T follicular helper cell (primary cell): ENCODE results near the gene OLIG2.

ENCODE experiments used
- DNase-seq: peaks from one replicate; pipeline ENCODE4 v3.0.0-alpha.2; 2020; ENCODE audit warnings: low read depth

Gene OLIG2

GRCh38 chr21:33064623-33065390, 39.1 kb downstream of the OLIG2 start:
- no peak for DNase-seq

- no peak for DNase-seq
Measured at GRCh38 chr21:33067043-33067442, 41.3 kb downstream of the OLIG2 start.

- no peak for DNase-seq
Measured at GRCh38 chr21:33067457-33067856, 41.7 kb downstream of the OLIG2 start.

DNA sequence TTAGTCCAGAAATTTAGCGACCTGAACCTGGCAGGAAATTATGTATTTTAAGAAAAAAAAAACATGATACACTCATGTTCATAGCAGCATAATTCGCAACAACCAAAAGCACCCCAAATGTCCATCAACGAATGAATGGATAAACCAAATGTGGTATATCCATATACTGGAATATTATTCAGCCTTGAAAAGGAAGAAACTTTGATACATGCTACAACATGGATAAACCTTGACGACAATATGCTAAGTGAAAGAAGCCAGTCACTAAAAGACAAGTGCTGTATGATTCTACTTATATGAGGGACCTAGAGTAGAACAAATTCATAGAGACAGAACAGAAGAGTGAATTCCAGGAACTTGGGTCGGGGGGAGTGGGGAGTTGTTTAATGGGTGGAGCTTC, 43.5 kb downstream of the OLIG2 start:
- no peak for DNase-seq

DNA sequence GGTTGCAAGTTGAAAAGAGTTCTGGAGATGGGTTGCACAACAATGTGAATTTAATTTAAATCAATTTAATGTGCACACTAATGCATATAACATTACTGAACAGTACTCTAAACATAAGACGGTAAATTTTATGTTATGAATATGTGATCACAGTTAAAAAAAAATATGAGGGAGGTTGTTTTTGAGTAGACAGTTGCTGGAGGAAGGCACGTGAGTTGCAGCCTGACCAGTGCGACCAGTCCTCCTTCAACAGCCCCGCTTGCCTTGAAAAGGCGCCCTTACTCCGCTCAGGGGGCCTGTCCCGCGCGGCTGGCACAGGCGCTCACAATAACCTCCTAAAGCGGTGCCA, 43.9 kb downstream of the OLIG2 start:
- no peak for DNase-seq

GRCh38 chr21:33069994-33070743, 44.4 kb downstream of the OLIG2 start, which contains the start of gene OLIG1:
OLIG1 (plus strand) TSS chr21:33070141; CDS start chr21:33070247, 106 bp downstream.
- no peak for DNase-seq

DNA sequence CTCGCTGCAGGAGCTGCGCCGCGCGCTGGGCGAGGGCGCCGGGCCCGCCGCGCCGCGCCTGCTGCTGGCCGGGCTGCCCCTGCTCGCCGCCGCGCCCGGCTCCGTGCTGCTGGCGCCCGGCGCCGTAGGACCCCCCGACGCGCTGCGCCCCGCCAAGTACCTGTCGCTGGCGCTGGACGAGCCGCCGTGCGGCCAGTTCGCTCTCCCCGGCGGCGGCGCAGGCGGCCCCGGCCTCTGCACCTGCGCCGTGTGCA, 44.9 kb downstream of the OLIG2 start:
- no peak for DNase-seq

DNA sequence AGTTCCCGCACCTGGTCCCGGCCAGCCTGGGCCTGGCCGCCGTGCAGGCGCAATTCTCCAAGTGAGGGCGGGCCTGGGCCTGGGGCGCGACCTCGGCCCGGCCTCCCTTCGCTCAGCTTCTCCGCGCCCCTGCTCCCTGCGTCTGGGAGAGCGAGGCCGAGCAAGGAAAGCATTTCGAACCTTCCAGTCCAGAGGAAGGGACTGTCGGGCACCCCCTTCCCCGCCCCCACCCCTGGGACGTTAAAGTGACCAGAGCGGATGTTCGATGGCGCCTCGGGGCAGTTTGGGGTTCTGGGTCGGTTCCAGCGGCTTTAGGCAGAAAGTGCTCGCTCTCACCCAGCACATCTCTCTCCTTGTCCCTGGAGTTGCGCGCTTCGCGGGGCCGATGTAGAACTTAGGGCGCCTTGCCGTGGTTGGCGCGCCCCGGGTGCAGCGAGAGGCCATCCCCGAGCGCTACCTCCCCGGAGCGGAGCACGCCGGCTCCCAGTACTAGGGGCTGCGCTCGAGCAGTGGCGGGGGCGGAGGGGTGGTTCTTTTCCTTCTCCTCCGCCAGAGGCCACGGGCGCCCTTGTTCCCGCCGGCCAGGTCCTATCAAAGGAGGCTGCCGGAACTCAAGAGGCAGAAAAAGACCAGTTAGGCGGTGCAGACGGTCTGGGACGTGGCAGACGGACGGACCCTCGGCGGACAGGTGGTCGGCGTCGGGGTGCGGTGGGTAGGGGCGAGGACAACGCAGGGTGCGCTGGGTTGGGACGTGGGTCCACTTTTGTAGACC, 45.4 kb downstream of the OLIG2 start:
- DNase-seq, result no peak

DNA sequence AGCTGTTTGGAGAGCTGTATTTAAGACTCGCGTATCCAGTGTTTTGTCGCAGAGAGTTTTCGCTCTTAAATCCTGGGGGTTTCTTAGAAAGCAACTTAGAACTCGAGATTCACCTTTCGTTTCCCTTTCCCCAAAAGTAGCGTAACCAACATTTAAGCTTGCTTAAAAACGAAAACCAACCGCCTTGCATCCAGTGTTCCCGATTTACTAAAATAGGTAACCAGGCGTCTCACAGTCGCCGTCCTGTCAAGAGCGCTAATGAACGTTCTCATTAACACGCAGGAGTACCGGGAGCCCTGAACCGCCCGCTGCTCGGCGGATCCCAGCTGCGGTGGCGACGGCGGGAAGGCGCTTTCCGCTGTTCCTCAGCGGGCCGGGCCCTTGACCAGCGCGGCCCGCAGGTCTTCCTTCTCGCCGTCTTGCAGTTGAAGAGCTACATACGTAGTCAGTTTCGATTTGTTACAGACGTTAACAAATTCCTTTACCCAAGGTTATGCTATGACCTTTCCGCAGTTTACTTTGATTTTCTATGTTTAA, 46.1 kb downstream of the OLIG2 start:
- DNase-seq, result no peak

- no peak for DNase-seq
Measured at GRCh38 chr21:33073636-33074035, 47.9 kb downstream of the OLIG2 start.

- no peak for DNase-seq
Measured at GRCh38 chr21:33075128-33075527, 49.4 kb downstream of the OLIG2 start.

- no peak for DNase-seq
Measured at GRCh38 chr21:33075596-33076195, 50.0 kb downstream of the OLIG2 start.

DNA sequence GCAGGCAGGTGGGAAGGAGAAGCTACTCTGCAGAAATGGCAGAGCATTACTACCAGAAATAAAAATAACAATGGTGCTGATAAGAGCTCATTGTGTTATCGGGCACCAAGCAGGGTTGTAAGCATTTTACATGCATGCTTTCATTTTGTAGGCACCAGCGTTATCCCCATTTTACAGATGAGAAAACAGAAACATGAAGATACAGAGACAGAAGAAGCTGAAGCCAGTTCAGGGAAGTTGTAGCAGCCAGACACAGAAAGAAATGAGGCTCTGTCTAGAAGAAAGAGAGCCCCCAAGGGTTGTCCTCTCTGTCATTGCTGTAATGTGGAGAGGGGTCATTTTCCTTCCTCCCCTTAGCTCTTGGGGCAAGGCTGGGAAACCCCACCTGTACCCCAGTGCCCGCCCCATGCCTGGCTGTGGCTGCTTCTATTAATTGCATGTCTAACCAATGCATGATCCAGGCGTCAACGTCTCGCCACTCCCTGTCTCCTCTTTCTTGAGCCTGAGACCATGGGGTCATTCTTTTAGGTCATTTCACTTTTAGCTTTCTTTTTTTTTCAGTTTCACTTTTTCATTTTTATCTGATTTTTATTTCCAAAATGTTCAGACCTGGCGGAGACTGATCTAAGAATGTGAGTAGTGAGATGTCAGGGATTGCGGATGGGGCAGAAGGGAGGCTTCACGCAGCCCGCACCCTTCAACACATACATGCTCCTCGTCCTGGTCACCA, 51.0 kb downstream of the OLIG2 start:
- no peak for DNase-seq
